Measurements from ENCODE around the gene ACBD6.

Gene ACBD6

GRCh38 chr1:180444522-180444921 is 57.9 kb downstream of the ACBD6 start:
- no peak for DNase-seq
- H3K9me3 ChIP-seq, result no peaks in the 10 kb centered on the region
- peaks cover 0 to 6% (median 0%) of the 10 kb centered on the region in 4 donors for H3K4me1 ChIP-seq
- H3K27ac ChIP-seq, result no peak overlapping the region
- intact Hi-C loops (cut with DNase I; ENCODE audit: low total_unique reads), result no loop called here
- no peak overlapping the region for H3K4me3 ChIP-seq
- TF ChIP-seq CTCF (IDR thresholded peaks at IDR 0.05), result no peak
- no peaks in the 10 kb centered on the region for H3K27me3 ChIP-seq
- H3K36me3 ChIP-seq, result no peaks in the 10 kb centered on the region

GRCh38 chr1:180440335-180440734 is 62.0 kb downstream of the ACBD6 start:
- no peak for DNase-seq
- Histone ChIP-seq H3K27ac (no peak overlapping the region), H3K4me1 (no peaks in the 10 kb centered on the region), H3K36me3 (no peaks in the 10 kb centered on the region), H3K27me3 (no peaks in the 10 kb centered on the region), H3K9me3 (no peaks in the 10 kb centered on the region), H3K4me3 (no peak overlapping the region)
- TF ChIP-seq CTCF (IDR thresholded peaks at IDR 0.05), result no peak
- intact Hi-C loops (cut with DNase I; ENCODE audit: low total_unique reads), result no loop called here

GRCh38 chr1:180435566-180435965 is 66.8 kb downstream of the ACBD6 start:
- TF ChIP-seq CTCF (IDR thresholded peaks at IDR 0.05), result no peak
- no peak overlapping the region for H3K4me3 ChIP-seq
- no peak for DNase-seq
- no peaks in the 10 kb centered on the region for H3K27me3 ChIP-seq
- intact Hi-C loops (cut with DNase I; ENCODE audit: low total_unique reads), result no loop called here
- H3K27ac ChIP-seq, result no peak overlapping the region
- H3K36me3 ChIP-seq, result no peaks in the 10 kb centered on the region
- no peaks in the 10 kb centered on the region for H3K9me3 ChIP-seq
- peaks cover 0 to 15% (median 2%) of the 10 kb centered on the region in 4 donors for H3K4me1 ChIP-seq

GRCh38 chr1:180433873-180434272 is 68.5 kb downstream of the ACBD6 start:
- Histone ChIP-seq H3K27ac (no peak overlapping the region), H3K27me3 (no peaks in the 10 kb centered on the region), H3K36me3 (peaks cover 0 to 6% (median 0%) of the 10 kb centered on the region in 3 donors), H3K4me3 (no peak overlapping the region), H3K4me1 (peaks cover 0 to 15% (median 2%) of the 10 kb centered on the region in 4 donors), H3K9me3 (no peaks in the 10 kb centered on the region)
- no peak for TF ChIP-seq CTCF (IDR thresholded peaks at IDR 0.05)
- no peak for DNase-seq
- intact Hi-C loops (cut with DNase I; ENCODE audit: low total_unique reads), result no loop called here

- no peak for DNase-seq
- H3K36me3 ChIP-seq, result peaks cover 0 to 8% (median 0%) of the 10 kb centered on the region in 3 donors
- TF ChIP-seq CTCF (IDR thresholded peaks at IDR 0.05), result no peak
- no peaks in the 10 kb centered on the region for H3K9me3 ChIP-seq
- intact Hi-C loops (cut with DNase I; ENCODE audit: low total_unique reads), result no loop called here
- no peak overlapping the region for H3K27ac ChIP-seq
- peaks cover 0 to 15% (median 2%) of the 10 kb centered on the region in 4 donors for H3K4me1 ChIP-seq
- H3K27me3 ChIP-seq, result no peaks in the 10 kb centered on the region
- H3K4me3 ChIP-seq, result no peak overlapping the region
Observed at GRCh38 chr1:180431683-180432082, 70.7 kb downstream of the ACBD6 start.
